ENCODE results near the gene TCOF1.
A peak's percentile ranks its signal among the peaks of the same experiment; 100 is the strongest.

TCOF1 gene

DNA sequence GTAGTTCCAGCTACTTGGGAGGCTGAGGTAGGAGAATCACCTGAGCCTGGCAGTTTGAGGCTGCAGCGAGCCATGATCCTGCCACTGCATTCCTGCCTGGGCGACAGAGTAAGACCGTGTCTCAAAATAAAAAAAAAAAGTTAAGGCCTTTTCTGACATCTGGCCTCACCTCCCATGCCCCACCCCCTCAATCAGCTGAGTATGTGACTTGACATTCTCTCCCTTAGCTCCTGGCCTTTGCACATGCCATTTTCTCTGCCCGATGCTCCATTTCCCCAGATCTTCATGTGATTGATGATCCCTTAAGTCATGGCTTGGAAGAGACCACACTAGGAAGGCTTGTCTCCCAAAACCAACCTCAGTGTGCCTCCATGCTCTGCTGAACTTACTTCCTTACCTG is 17.7 kb upstream of the TCOF1 start:
- no peak for DNase-seq (ENCODE audit: low spot score)
- POLR2A ChIA-PET (ENCODE audit: low non-redundant PET) = no interaction called here
- TF ChIP-seq, protein P1, sequence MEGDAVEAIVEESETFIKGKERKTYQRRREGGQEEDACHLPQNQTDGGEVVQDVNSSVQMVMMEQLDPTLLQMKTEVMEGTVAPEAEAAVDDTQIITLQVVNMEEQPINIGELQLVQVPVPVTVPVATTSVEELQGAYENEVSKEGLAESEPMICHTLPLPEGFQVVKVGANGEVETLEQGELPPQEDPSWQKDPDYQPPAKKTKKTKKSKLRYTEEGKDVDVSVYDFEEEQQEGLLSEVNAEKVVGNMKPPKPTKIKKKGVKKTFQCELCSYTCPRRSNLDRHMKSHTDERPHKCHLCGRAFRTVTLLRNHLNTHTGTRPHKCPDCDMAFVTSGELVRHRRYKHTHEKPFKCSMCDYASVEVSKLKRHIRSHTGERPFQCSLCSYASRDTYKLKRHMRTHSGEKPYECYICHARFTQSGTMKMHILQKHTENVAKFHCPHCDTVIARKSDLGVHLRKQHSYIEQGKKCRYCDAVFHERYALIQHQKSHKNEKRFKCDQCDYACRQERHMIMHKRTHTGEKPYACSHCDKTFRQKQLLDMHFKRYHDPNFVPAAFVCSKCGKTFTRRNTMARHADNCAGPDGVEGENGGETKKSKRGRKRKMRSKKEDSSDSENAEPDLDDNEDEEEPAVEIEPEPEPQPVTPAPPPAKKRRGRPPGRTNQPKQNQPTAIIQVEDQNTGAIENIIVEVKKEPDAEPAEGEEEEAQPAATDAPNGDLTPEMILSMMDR (conservative IDR thresholded peaks at IDR 0.05; ENCODE audit: low read depth) = no peak
- no peak overlapping the region for H3K27ac ChIP-seq
- CTCF ChIA-PET = interaction anchor here (0.6 to 2.9 kb wide), 3 partner anchors 10 to 297 kb away, joined by 4 to 20 read pairs (median 4); no protein-coding TSS in a partner anchor

DNA sequence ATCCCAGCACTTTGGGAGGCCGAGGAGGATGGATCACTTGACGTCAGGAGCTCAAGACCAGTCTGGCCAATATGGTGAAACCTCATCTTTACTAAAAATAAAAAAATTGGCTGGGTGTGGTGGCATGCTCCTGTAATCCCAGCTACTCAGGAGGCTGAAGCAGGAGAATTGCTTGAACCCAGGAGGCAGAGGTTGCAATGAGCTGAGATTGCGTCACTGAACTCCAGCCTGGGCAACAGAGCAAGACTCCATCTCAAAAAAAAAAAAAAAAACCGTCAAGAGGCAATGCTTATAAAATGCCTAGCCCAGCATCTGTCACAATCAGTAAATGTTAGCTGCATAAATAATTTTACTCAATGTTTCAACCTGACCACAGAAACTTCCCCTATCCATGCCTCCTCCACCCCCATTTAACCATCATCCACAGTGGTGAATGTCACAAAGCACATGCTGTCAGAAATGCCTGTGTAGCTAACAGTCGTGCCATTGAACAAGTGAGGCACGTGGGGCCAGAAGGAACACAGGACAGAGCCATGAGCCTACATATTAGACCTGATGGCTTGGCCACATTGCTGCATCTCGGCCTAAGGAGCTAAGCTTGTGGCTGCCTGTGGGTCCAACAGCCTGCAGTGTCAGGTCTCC is 16.8 kb upstream of the TCOF1 start:
- CTCF ChIA-PET = interaction anchor here (2.9 kb wide), 1 partner anchor 10 kb away, joined by 20 read pairs; no protein-coding TSS in a partner anchor
- TF ChIP-seq, protein P1 (conservative IDR thresholded peaks at IDR 0.05; ENCODE audit: low read depth) = no peak
- H3K27ac ChIP-seq = no peak overlapping the region
- POLR2A ChIA-PET (ENCODE audit: low non-redundant PET) = no interaction called here
- DNase-seq (ENCODE audit: low spot score) = no peak

DNA sequence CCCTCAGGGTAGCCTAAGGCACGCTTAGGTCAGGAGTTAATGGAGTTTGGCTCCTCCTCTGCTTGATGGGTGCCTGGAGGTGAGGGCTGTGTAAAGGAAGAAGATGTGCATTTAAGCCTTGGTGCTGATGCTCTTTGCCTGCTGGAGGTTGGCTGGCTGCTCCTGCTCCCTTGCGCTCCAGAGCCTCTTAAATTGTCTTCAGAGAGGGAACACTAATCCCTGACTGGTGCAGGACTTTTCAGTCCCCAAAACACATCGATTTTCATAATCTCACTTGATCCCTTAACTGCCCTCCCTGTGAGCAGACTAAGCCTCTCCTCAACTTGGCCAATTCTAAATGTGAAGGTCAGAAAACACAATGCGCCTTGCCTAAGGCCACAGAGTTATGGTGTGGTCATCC is 16.2 kb upstream of the TCOF1 start:
- no peak for DNase-seq (ENCODE audit: low spot score)
- TF ChIP-seq, protein P1 (conservative IDR thresholded peaks at IDR 0.05; ENCODE audit: low read depth) = no peak
- ChIA-PET CTCF (interaction anchor here (2.9 kb wide), 1 partner anchor 9 kb away, joined by 20 read pairs; no protein-coding TSS in a partner anchor), POLR2A (ENCODE audit: low non-redundant PET) (no interaction called here)
- no peak overlapping the region for H3K27ac ChIP-seq

DNA sequence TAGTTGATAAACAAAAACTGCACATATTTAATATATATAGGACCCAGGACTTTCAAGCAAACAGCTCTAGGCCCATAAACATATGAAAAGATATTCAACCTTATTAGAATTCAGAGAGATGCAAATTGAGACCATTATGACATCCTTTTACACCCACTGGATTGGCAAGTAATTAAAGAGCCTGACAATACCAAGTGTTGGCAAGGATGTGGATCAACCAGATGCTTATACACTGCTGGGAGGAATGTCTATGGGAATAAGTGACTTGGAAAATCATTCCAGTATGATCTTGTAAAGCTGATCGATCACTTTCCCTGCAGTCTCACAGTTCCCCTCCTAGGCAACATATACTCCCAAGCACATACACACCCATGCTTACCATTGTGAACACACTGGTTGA is 15.5 kb upstream of the TCOF1 start:
- no peak overlapping the region for H3K27ac ChIP-seq
- ChIA-PET CTCF (interaction anchor here (0.6 kb wide), 1 partner anchor 24 kb away, joined by 3 read pairs; no protein-coding TSS in a partner anchor), POLR2A (ENCODE audit: low non-redundant PET) (interaction anchor here (0.8 kb wide), 1 partner anchor 10 kb away, joined by 3 read pairs; no protein-coding TSS in a partner anchor)
- TF ChIP-seq, protein P1 (conservative IDR thresholded peaks at IDR 0.05; ENCODE audit: low read depth) = no peak
- no peak for DNase-seq (ENCODE audit: low spot score)

DNA sequence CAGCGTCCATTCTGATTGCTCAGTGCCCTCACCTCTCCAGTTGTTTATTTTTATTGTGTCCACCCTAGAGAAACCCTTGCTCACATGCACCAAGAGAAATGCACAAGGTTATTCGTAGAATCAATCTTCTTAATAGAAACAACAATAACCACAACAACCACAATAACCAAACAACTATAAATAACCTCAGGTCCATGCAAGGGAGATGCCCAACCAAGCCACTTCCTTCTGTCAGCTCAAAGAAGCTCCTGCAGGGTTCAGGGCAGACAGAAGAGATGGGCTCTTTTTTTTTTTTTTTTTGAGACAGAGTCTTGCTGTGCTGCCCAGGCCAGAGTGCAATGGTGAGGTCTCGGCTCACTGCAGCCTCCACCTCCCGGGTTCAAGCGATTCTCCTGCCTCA is 14.9 kb upstream of the TCOF1 start:
- no peak overlapping the region for H3K27ac ChIP-seq
- TF ChIP-seq, protein P1 (conservative IDR thresholded peaks at IDR 0.05; ENCODE audit: low read depth) = no peak
- DNase-seq (ENCODE audit: low spot score) = no peak
- POLR2A ChIA-PET (ENCODE audit: low non-redundant PET) = interaction anchor here (0.8 kb wide), 1 partner anchor 11 kb away, joined by 3 read pairs; no protein-coding TSS in a partner anchor
- CTCF ChIA-PET = interaction anchor here (0.6 to 1.0 kb wide), 2 partner anchors 23 to 67 kb away, joined by 3 to 4 read pairs; no protein-coding TSS in a partner anchor

DNA sequence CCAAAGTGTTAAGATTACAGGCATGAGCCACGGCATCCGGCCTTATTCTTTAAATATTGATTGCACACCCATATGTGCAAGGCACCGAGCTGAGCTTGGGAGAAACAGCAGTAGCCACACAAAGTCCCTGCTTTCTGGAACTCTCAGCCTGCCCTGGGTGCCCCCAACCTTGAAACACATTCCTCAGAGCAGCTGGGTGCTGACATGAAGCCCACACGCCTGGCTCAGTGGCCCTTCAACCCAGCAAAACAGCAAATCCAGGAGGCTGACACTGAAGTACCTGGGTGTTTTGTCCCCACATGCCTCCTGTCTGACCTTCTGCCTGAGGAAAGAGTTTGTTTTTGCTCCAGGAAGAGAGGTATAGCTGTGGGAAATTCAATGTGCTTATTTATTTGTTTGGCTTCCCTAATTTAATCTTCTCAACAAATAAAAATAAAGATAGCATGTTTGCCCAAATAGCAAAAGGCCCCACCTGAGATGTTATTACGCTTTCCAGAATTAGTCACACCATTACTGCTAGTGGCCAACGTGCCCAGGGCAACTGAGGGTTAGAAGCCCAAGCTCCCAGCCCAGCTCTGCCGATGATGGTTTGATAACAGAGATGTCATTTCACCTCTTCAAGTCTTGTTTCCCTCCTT is 13.4 kb upstream of the TCOF1 start:
- peak overlapping the region; percentile 18; the same call in 1 of the 2 replicates for H3K27ac ChIP-seq
- TF ChIP-seq, protein P1 (conservative IDR thresholded peaks at IDR 0.05; ENCODE audit: low read depth) = no peak
- POLR2A ChIA-PET (ENCODE audit: low non-redundant PET) = no interaction called here
- DNase-seq (ENCODE audit: low spot score) = no peak
- CTCF ChIA-PET = interaction anchor here (0.7 to 1.0 kb wide), 2 partner anchors 17 to 865 kb away, joined by 3 to 4 read pairs; no protein-coding TSS in a partner anchor
